GM18517 (cell line): ENCODE measurements around the gene RPP21.

Source experiments
- ATAC-seq: cut with Tn5 transposase; IDR thresholded peaks from one replicate; pipeline ENCODE4 v1.9.1; 2021; ENCODE audit warnings: mild to moderate bottlenecking, moderate library complexity; ENCODE audit not compliant: unreplicated experiment

The RPP21 gene

DNA sequence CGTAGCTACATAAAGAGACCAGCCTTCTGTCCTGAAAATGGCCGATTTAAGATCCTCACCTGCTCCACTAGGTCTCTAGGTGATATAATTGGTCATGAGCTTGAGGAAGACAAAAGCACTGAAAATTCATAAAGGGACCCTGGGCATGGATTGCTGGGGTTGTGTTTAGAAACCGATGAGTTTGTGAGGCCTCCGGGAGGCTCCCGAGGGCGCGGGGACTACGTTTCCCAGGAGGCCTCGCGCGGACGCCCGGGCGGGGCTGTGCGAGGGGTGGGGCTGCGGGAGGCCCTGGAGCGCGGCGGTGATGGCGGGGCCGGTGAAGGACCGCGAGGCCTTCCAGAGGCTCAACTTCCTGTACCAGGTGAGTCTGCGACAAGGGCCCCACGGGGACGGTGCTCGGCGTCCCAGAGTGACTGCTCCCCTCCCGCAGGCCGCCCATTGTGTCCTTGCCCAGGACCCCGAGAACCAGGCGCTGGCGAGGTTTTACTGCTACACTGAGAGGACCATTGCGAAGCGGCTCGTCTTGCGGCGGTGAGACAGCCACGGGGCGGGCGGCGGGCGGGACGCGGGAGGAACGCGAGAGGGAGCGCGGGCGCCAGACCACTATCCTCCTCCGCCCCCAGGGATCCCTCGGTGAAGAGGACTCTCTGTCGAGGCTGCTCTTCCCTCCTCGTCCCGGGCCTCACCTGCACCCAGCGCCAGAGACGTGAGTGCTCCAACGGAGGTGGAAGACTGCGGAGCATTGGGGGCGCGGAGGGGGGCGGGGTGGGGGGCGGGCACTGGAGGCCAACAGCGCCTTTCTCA is at the start of gene RPP21:
RPP21 (plus strand) TSS at position 289 of the 804 bp plus-strand sequence; CDS start at position 305, 16 bp downstream.
- peak; percentile 80 for ATAC-seq

DNA sequence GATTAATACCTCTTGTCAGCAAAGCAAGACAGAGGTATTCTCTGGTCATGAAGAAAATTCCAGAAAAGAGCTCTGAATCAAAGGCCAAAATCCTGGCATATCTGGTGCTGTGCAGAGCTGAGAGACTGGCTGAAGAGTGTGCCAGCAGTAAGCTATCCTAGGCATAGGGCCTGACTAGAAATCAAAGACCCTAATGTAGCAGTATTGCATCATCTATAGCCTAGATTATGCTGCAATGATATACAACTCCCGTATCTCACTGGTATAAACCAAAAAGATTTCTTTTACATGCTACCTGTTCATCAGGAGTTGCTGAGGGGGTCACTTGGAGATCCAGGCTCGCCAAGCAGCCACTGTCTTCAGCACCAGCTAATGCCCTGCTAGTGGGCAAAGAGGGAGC is 49.1 kb upstream of the RPP21 start:
- no peak for ATAC-seq

DNA sequence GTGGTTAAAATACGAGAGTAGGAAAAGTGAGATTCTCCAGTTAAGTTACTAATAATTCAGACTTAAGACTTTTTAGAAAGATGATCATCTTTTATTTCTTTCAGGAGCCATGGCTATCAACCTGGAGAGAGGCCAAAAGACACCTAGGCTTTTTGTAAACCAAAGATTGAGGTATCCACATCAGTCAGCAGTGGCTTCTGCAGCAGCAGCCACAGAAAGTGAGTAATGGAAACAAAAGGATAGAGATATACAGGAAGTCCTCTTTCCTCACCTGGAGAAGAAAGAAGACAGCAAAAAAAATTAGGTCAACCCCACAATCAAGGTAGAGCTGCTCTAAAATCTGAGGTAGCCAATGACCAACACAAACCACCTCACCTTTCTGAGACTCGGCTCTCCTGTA is 41.0 kb upstream of the RPP21 start:
- no peak for ATAC-seq

DNA sequence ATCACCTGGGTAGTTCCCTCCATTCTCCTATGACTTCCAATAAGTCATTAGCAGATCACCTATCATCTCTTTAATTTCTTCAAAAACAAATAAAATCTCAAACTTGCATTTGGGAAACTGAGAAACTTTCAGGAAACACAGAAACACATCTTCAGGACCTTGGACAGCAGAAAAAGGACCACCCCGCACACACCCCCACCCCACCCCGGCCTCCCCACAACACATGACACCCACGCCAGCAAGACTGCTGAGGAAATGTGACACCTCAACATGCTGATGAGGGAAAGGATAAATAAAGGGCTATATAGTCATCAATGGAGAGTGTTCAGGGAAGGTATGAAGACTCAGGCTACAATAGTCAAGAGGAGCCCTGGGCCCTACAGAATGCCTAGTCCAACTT is 33.9 kb upstream of the RPP21 start:
- ATAC-seq: no peak

DNA sequence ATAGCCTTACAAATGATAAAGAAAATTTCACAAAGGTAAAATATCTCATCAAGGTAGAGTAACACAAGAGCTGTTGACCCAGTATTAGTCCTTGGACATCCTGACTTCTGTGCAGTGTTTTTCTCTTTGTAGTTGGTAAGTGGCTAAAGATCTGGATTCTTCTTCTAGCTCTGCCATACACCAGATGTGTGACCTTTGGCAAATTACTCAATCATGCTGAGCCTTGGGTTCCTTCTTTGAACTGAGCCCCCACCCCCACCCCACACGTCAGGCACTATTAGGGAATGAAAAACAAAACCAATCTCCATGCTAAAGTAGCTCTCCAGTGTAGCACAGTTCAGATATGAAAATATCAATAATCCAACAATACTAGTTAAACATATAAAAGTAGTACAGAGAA is 33.3 kb upstream of the RPP21 start:
- ATAC-seq: no peak

DNA sequence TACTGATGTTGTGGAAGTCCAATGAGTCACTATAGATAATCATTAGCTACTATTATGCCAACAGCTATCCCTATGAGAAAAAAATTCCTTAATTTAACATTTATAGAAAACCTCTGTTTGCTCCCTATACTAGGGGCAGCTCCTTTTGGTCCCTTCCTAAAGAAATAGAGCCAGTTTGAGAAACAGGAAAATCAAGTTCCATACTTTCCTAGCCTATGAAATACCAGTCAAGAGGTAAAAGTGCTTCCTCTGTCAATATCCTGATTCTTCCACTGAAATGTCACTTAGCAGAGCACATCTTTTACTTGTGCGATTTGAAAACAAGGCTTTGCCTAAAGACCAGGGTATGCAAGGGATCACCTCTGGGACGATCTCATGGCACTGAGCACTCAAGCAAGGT is 32.7 kb upstream of the RPP21 start:
- no peak for ATAC-seq

DNA sequence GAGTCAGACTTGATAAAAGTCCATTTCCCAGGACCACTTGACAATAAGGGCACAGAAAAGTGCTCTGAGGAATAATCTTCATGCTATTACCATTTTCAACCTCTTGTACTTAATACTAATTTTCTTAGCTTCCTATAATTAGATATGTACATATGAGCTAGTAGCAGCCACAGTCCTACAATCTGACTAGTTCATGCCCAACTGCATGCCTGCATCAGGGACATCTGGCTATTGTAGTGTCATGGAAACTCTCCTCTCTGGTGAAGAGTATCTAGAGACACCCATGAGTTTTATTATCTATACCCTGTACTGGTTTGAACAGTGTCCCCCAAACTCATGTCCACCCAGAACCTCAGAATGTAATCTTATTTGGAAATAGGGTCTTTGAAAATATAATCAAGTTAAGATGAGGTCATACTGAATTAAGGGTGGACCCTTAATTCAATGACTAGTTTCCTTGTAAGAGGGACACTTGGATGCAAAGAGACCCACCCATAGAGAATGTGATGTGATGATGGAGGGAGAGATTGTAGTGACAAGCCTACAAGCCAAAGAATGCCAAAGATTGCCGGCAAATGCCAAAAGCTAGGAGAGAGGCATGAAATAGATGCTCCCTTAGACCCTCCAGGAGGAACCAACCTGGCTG is 32.2 kb upstream of the RPP21 start:
- ATAC-seq: no peak

DNA sequence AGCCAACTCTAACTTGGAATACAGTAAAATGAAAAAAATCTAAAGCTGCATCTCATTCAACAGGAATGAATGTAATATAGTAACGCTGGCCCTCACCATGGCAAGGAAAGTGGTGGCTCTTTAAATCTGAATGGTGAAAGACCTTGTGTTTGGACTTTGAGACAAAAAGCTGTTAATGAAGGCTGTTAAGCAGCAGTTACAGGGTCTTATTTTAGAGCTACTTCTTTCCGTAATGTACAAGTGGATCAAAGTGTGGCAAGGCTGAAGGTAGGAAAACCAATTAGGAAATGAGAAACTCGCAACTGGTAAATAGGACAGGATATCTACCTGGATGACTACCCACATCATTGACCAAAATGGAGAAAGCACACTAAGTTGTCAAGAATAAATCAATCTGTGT is 29.8 kb upstream of the RPP21 start:
- ATAC-seq: no peak

DNA sequence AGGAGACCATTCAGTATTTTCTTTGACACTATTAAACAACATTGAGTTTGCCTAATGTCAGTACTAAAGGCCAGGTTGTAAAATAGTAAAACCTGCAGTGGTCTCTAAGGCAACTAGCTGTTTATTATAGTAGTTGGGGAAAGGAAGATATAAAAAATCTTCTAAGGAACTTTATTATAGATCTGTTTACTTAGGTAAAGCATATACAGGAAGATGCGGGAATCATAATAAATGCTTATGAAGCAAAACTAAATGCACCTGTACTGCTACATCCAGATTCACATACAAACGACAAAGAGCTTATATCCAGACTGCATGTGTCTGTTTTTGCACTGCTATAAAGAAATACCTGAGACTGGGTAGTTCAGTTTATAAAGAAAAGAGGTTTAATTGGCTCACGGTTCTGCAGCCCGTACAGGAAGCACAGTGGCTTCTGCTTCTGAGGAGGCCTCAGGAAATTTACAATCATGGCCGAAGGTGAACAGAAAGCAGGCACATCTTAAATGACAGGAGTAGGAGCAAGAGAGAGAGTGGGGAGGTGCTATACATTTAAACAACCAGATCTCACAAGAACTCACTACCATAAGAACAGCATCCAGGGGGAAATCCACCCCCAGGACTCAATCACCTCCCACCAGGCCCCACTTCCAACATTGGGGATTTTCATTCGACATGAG is 26.9 kb upstream of the RPP21 start:
- no peak for ATAC-seq

DNA sequence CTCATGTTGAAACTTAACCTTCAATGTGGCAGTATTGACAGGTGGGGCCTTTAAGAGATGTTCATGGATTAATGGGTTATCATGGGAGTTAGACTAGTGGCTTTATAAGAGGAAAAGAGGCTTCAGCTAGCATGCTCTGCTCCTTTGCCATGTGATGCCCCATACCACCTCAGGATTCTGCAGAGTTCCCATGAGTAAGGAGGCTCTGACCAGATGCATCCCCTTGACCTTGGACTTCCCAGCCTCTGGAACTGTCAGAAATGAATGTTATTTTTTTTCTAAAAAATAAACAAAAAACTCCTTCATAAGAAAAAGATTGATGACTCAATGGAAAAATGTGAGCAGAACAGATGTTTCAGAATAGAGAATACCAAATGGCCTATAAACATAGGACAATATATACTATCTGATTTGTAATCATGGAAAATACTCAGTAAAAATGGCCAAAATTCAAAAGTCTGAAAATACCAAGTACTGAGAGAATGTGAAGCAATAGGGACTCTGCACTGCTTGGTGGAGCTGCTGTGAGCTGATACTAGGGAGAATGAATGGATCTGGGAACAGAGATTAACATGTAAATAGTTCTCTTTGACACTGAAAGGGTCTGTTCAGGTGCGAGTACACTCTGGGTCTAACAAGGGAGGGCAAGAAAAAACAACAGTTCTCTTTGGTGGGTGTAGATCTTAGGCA is 25.7 kb upstream of the RPP21 start:
- no peak for ATAC-seq

DNA sequence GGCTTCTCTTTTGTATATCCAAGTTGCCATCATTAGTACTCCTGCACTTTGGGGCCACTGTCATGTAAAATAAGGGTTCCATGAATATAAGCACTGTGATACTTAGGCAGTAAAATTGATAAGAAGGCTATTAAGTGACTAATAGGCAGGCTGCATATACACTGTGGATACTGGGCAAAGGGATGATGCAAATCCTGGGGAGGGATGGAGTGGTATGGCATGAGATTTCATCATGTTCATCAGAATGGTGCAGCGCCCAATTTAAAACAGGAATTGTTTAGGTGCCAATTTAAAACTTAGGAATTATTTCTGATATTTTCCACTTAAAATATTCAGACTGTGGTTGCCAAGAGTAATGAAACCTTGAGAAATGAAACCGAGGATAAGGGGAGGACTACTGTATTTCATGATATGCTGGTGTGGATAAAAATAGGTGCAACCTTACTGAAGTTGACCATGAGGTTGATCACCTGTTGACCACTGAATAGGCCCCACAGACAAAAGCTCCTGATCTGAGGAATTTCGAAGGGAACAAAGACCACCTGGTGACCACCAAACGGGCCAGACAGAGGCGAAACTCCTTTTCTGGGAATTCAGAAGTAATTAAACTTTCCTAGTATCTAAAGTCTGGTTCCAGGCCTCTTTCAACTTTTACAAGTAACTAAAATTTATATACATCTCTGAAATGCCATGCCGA is 23.1 kb upstream of the RPP21 start:
- no peak for ATAC-seq

DNA sequence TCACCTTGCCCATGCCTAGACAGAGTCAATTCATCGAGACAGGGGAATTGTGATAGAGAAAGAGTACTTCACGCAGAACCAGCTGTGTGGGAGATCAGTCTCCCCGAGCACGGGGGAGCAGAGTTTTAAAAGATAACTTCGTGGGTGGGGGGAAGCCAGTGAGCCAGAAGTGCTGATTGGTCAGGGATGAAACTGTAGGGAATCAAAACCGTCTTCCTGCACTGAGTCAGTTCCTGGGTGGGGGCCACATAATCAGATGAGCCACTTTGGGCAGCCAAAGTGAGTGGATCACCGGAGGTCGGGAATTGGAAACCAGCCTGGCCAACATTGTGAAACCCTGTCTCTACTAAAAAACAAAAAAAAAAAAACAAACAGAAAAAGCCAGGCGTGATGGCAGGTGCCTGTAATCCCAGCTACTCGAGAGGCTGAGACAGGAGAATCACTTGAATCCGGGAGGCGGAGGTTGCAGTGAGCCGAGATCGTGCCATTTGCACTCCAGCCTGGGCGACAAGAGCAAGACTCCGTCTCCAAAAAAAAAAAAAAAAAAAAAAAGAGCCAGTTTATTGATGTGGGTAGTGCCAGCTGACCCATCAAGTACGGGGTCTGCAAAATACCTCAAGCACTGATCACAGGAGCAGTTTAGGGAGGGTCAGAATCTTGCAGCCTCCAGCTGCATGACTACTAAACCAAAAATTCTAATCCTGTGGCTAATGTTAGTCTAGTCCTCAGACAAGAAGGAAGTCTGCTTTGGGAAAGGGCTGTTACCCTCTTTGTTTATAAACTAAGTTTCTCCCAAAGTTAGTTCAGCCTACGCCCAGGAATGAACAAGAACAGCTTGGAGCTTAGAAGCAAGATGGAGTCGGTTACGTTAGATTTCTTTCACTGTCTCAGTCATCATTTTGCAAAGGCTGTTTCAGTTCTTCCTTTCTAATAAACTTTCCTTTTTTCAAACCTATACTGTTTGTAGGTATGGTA is 22.1 kb upstream of the RPP21 start:
- no peak for ATAC-seq

DNA sequence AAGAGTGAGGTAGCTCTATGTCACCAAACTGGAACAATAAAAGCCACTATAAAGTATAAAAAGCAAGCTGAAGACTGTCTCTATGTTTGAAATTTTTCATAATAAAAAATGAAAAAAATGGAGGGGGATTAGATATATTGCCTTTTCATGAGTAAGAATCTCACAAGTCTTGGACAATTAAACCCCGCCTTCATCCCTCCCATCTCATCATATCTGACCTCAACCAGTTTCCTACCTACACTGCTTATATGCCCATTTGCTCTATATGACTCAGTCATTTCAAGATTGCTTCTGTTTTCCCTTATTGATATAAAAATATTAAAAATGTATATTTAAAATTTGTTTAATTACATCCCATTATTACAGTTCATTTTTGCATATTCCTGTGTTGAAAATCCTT is 21.1 kb upstream of the RPP21 start:
- no peak for ATAC-seq

DNA sequence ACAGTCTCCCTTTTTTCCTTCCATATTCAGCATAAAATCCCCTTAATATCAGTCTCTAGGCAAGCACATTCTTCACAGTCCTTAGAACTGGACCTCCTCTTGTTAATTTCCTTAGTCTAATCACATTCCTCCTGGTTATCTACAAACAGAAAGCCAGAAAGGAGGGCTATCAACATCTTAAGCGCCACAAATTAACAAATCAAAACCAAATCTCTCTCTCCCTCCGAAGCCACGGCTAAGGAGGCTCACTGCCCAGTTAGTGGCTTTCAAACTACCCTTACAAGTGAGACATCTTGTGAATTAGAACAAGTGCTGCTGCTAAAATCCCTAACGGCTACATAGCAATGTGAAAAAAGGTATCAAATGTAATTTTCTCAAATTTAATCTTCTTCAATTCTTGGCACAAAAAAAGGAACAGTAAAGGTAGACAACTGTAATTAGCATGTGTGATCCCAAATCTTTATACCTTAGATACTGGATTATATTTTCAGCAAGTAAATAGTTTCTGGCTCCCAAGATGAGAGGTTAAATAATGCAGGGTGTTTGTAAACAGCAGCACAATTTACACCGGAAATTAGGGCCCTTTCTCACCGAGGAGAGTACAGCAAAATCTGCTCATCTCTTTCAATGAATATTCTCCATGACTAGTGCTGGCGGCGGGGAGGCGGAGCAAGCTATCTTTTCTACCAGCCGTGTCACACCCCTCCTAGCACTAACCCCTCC is 19.6 kb upstream of the RPP21 start:
- no peak for ATAC-seq

DNA sequence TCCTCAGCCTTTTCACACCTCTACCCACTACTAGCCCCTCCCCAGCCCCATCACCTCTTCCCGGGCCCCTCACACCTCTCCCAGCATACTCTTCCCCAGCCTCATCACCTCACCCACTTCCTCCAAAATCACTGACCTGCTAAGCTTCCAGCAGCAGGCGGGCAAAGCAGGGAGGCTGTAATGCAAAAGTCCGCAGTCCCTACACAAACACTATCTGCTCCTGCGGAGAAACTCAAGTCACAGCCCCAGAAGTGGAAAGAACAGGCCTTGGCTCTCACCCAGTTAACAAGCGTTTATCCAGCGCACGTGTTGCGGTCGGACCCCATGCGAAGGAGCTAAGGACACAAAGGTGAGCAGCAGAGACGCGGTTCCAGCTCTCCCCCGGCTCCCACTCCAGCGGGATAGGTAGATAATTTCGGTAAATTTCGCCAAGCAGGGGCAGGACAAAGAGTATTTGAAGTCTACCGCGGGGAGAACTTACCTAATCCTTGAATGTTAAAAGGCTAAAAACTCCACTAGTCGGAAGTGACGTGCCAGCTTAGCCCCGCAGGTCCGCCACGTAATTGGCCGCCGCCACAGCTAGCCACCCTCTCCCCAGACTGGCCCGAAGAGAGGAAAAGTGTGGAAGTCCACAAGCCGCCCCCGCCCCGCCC is 19.0 kb upstream of the RPP21 start:
- ATAC-seq: peak; percentile 25

DNA sequence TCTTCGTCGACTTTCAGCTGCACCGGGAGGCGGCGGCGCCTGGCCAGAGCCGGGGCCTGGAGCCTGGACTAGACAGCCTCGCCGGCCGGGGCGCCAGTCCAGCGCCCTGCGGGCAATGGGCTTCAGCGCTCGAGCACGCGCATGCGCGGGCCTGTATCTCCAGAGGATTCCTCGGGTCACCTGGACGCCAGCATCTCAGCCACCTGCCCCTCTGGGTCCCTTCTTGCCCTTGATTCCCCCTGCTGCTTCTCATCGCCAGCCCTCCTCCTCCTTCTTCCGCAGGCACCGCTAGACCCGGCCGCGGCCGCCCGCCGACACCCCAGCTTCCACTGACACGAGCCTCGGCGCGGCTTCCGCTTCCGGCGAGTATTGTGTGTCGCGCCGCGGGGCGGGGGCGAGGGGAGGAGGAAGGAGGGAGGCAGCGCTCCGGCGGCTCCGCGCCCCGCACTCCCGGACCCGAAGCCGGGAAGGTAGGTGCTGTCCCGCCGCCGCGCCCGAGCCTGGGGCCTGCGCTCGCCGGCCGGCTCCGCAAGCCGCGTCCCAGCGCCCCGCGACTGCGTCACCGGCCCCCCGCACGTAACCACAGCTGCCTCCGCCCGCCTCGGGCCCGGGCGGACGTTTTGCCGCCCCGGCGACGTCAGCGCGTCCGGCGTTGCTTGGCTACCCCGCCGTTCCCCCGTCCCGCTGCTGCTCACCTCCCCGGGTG is 18.3 kb upstream of the RPP21 start, which contains the start of gene TRIM39:
TRIM39 (plus strand) TSS at position 402 of the 706 bp plus-strand sequence. CDS start 2,391 bp downstream, outside the sequence.
- peak; percentile 72 for ATAC-seq

DNA sequence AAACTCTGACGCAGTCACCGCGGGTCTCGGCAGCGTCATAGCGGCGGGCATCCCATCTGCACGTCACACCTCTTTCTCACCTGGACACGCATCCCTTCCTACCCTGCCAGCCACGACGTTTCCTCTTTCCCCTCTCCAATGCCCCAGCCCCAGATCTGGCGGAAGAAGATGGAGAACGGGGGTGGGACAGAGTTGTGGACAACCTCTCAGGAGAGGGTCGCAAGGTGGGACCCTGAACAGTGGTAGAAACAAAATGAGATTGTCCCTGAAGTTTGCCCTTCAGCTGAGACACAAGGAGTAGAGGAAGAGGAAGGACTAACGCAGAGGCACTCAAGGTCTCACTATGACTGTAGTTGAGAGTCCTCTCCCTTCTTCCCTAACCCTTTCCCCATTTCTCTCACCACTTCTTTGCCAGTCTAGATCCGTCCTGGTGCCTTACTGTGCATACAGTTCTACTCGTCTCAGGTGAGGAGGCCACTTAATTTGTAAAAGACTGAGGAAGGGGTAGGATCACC is 17.7 kb upstream of the RPP21 start:
- no peak for ATAC-seq
